Glomerular visceral epithelial cell (primary cell): ENCODE results near the gene WASHC2A.
"Not testable (repeated sequence)": the region's sequence is repeated elsewhere in the genome, so short reads cannot be mapped to it uniquely, and the experiment has no call there.

Experiments used
- DNase-seq: peaks from one replicate; pipeline ENCODE4 v3.0.0-alpha.2; 2016; ENCODE audit errors: extremely low spot score

The WASHC2A gene, protein sequence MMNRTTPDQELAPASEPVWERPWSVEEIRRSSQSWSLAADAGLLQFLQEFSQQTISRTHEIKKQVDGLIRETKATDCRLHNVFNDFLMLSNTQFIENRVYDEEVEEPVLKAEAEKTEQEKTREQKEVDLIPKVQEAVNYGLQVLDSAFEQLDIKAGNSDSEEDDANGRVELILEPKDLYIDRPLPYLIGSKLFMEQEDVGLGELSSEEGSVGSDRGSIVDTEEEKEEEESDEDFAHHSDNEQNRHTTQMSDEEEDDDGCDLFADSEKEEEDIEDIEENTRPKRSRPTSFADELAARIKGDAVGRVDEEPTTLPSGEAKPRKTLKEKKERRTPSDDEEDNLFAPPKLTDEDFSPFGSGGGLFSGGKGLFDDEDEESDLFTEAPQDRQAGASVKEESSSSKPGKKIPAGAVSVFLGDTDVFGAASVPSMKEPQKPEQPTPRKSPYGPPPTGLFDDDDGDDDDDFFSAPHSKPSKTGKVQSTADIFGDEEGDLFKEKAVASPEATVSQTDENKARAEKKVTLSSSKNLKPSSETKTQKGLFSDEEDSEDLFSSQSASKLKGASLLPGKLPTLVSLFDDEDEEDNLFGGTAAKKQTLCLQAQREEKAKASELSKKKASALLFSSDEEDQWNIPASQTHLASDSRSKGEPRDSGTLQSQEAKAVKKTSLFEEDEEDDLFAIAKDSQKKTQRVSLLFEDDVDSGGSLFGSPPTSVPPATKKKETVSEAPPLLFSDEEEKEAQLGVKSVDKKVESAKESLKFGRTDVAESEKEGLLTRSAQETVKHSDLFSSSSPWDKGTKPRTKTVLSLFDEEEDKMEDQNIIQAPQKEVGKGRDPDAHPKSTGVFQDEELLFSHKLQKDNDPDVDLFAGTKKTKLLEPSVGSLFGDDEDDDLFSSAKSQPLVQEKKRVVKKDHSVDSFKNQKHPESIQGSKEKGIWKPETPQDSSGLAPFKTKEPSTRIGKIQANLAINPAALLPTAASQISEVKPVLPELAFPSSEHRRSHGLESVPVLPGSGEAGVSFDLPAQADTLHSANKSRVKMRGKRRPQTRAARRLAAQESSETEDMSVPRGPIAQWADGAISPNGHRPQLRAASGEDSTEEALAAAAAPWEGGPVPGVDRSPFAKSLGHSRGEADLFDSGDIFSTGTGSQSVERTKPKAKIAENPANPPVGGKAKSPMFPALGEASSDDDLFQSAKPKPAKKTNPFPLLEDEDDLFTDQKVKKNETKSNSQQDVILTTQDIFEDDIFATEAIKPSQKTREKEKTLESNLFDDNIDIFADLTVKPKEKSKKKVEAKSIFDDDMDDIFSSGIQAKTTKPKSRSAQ (N-terminal part only)

DNA sequence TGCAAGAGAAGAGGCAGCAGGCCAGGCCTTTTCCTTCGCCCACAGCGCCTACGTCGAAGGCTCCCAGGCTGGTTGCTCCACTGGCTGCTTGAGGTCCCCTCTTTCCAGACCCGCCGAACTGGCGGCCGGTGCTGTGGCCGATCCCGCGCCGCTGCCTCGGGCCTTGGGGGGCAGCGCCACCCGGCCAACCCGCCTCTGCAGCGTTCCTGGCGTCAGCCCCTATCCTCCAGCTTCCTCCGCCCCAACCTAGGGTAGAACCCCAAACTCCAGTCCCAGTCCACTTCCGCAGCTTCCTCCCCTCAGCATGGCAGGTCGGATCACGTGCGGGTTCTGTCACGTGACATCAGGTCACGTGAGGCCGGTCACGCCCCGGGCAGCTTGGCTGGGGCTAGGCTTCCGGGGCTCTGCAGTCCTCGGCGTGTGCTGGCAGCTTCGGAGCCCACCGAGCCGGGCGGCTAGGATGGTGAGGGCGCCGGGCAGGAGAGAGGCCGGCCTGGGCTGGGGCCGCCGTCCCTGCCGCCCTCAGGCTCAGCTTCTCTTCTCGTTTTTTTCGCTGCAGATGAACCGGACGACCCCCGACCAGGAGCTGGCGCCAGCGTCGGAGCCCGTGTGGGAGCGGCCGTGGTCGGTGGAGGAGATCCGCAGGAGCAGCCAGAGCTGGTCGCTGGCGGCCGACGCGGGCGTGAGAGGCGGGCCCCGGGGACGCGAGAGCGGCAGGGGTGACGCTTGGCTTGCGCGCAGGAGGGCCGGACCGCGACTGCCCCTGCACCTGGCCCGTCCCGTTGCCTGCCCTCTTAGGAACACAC, at the start of gene WASHC2A:
Gene WASHC2A (plus strand): TSS at position 409 of the 806 bp plus-strand sequence. CDS start 52 bp downstream, at position 461.
- peak; percentile 90 for DNase-seq

- not testable (repeated sequence) for DNase-seq
Measured at GRCh38 chr10:50019279-50019678, 48.5 kb upstream of the WASHC2A start.

- not testable (repeated sequence) for DNase-seq
Measured at GRCh38 chr10:50020451-50021024, 47.2 kb upstream of the WASHC2A start.

- no peak for DNase-seq
Measured at GRCh38 chr10:50021646-50022045, 46.1 kb upstream of the WASHC2A start.

DNA sequence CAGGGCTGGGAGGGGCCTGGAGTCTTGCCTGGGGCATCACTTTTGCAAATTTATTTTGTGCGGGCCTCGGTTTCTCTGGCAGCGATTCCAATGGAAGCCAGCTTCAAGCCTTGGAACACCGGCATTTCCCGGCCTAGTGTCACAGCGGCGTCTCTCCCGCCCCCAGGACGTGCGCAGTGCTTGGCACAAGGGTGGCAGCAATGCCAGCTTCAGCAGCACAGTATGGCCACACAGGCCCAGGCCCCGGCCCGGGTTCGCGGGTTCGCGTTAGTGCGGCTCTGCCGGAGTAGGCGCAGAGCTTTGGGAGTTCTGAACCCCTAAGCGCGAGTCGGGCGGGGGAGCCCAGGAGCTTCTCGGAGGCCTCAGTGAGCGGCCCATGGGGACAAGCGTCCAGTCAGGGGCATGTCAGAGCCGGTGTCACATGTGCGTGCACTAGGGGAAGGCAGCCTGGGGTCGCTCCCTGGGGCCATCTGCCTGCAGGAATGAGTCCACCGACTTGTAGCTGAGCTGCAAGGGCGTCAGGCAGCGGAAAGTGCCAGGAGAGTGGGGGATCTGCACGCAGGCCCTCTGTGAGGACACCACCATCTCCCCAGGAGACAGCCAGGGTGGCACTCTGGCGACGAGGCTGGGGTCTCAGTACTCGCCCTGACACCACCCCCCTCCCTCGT, 42.9 kb upstream of the WASHC2A start:
- DNase-seq = not testable (repeated sequence)

GRCh38 chr10:50025627-50026026, 42.1 kb upstream of the WASHC2A start:
- no peak for DNase-seq

DNA sequence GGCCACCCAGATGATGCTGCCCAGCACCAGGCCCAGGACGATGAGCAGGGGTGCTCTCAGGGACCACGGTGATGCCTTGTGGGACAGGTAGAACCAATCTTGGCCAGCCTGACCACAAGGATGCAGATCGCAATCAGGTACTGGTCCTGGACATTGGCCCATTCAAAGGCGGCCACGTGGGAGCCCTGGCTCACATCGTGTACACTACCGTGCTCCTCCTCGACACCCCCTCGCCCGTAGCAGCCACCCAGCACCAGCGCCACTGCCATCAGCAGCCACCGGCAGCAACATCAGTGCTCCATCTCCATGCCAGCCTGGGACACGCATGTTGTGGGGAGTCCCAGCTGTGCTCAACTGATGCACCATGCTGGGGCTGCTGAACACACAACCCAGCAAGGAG, 40.6 kb upstream of the WASHC2A start:
- no peak for DNase-seq

DNA sequence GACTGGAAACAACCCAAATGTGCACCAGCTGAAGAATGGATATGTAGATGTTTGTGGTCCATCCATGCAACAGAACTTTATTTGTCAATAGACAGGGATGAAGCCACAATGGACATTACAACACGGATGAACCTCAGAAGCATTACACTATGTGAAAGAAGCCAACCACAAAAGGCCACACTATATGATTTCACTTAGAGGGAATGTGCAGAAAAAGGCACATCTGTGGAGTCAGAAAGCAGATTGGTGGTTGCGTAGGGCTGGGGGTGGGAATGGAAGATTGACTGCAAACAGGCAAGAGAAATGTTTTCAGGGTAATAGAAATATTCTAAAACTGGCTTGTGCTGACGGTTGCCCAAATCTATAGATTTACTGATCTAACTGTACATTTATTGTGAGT, 34.3 kb upstream of the WASHC2A start:
- DNase-seq = peak; percentile 33

GRCh38 chr10:50035337-50035736, 32.4 kb upstream of the WASHC2A start:
- DNase-seq = peak; percentile 6

DNA sequence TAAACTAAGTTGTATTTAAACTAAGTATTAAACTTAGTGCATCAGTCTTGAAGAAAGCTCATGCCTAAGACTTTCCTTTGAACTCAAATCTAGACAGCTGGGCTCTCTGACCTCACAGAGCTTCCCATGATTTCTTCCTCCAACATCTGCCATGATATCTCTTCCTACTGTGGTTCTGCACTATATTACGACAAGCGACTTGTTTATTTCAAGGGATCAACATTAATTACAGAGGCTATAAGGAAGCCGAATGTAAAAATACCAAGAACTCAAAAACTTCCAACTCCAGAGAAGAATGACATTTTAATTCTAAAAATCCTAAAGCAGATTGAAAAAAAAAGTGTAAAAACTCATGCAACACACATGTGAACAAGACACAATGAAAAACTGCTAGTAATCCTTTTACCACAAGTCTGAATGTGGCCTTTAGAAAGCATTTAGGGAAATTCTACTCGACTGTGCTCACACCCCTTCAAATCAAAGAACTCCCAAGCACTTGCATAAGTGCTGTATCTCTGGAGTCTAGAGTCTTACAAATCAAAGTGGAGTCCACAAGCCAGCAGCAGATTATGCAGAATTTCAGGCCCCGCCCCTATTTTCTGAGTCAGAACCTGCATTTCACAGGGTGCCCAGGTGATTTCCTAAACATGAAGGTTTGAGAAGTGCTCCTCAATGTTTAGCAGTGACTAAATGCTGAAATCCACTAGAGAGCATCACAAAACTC, 22.7 kb upstream of the WASHC2A start:
- no peak for DNase-seq

- DNase-seq = not testable (repeated sequence)
Measured at GRCh38 chr10:50046457-50046856, 21.3 kb upstream of the WASHC2A start.

GRCh38 chr10:50047594-50047993, 20.2 kb upstream of the WASHC2A start:
- DNase-seq = not testable (repeated sequence)

GRCh38 chr10:50051995-50052660, 15.6 kb upstream of the WASHC2A start:
- peak; percentile 49 for DNase-seq

DNA sequence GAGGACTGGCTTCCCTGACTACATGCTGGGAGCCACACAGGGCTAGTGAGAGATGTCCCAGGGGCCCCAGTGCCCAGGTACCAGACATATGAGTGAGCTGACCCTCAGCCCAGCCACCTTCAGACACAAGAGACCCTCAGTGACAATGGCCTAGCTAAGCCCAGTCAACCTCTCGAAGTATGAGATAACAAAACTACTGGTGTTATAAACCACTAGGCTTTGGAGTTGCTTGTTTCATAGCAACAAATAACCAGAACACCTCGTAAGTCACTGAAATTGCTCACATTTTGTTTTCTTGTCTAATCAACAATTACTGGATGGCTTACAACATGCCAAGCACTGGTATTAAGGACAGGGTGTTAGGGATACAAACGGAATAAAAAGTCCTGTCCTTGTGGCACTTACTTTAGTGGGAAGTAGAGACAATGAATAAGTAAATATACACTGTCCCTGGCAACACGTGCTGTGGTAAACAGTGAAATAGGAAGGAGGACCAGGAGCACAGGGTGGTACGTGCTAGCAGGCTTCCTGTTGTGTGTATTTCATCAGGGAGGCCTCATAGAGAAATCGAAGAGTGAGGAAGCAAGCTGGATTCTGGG, 14.9 kb upstream of the WASHC2A start:
- DNase-seq = not testable (repeated sequence)

DNA sequence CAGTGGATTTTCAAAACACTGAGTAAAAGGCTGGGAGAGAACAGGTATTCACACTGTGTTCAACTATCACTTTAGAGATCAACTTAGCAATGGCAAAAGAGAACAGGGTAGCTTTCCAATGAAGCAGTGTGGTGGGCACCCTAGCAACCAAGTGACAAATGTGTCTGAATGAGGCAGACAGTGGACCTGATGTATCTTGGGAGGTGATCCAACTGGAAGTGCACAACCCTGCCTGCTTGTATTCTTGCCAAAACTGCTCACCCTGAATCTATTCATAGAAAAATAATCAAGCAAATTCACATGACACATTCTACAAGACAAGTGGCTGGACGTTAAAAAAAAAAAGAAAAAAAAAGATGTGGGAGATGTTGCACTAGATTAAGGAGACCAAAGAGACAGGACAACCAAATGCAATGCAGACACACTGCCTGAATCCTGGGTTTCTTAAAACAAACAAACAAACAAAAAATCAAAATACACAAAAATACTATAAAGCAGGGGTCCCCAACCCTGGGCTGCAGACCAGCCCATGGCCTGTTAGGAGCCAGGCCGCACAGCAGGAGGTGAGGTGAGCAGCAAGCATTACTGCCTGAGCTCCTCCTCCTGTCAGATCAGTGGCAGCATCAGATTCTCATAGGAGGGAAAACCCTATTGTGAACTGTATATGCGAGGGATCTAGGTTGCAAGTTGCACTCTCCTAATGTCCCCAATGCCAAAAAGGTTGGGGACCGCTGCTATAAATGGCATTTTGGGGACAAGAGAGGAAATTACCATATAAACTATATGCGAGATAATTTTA, 12.1 kb upstream of the WASHC2A start:
- DNase-seq = not testable (repeated sequence)

DNA sequence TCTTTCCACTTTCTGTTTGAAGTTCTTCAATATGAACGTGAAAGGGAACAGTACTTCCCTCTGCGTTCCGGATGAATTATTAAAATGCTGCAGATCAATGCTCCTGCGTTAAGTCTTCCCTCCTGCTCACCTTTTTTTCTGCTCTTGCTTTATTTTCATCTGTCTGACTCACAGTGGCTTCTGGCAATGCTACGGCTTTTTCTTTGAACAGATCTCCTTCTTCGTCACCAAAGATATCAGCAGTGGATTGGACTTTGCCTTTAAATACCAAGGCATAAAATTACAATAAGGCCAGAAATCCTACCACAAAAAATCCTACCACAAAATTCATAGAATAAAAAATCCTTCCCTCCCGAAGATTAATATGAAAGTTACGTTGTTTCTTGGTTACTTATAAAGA, 11.1 kb upstream of the WASHC2A start:
- DNase-seq = not testable (repeated sequence)

- DNase-seq = not testable (repeated sequence)
Measured at GRCh38 chr10:50058727-50059126, 9.0 kb upstream of the WASHC2A start.
